Fibroblast of lung (primary cell): Measurements from ENCODE around the gene RAVER2. TPM values are rescaled to one million over a fixed set of nuclear protein-coding genes. Genes with fewer than 3 reads are reported as not detected.

Experiments
- DNase-seq, 2 donors: peaks; one replicate each; pipeline versions ENCODE4 v3.0.0 to v3.0.0-alpha.2; 2010; ENCODE audit warnings: low read depth in 2 of 2
- H2AFZ ChIP-seq: 2 replicates; pipeline ENCODE4 v1.5.1; 2012; ENCODE audit warnings: low read length, control low read depth, inconsistent platforms
- H3K27ac ChIP-seq: 2 replicates; pipeline ENCODE4 v1.5.1; 2011; ENCODE audit warnings: low read length, control low read depth; ENCODE audit not compliant: insufficient read depth
- H3K27me3 ChIP-seq: 2 replicates; pipeline ENCODE4 v1.5.1; 2011; ENCODE audit warnings: mild to moderate bottlenecking, low read length; ENCODE audit not compliant: control insufficient read depth, insufficient read depth
- H3K36me3 ChIP-seq: 2 replicates; pipeline ENCODE4 v1.5.1; 2011; ENCODE audit warnings: low read length; ENCODE audit not compliant: control insufficient read depth, insufficient read depth
- H3K4me1 ChIP-seq: 2 replicates; pipeline ENCODE4 v1.5.1; 2011; ENCODE audit warnings: low read length; ENCODE audit not compliant: control insufficient read depth, insufficient read depth; ENCODE audit errors: extremely low read depth
- H3K4me2 ChIP-seq: 2 replicates; pipeline ENCODE4 v1.5.1; 2011; ENCODE audit warnings: low read length, control low read depth; ENCODE audit not compliant: insufficient read depth; ENCODE audit errors: extremely low read depth
- H3K4me3 ChIP-seq, 4 experiments: fragments of 200-600 bp in 1 of 4; sonication (generic) in 1 of 4; replicated peaks in 1 of 4; 2 replicates each; pipeline ENCODE4 v1.5.1; 2011 to 2016; ENCODE audit warnings: low read length in 4 of 4, low read depth in 3 of 4, mild to moderate bottlenecking in 3 of 4, control low read depth in 2 of 4, inconsistent platforms in 1 of 4, mixed read lengths in 1 of 4; ENCODE audit not compliant: insufficient read depth in 1 of 4; ENCODE audit errors: control extremely low read depth in 1 of 4
- H3K79me2 ChIP-seq: 2 replicates; pipeline ENCODE4 v1.5.1; 2012; ENCODE audit warnings: mild to moderate bottlenecking, low read length, inconsistent platforms; ENCODE audit not compliant: control insufficient read depth, insufficient read depth
- H3K9ac ChIP-seq: 2 replicates; pipeline ENCODE4 v1.5.1; 2011; ENCODE audit warnings: mild to moderate bottlenecking, low read length, control low read depth; ENCODE audit not compliant: insufficient read depth
- H3K9me3 ChIP-seq: 2 replicates; pipeline ENCODE4 v1.5.1; 2012; ENCODE audit warnings: low read depth, low read length; ENCODE audit not compliant: control insufficient read depth, insufficient read depth
- H4K20me1 ChIP-seq: 2 replicates; pipeline ENCODE4 v1.5.1; 2011; ENCODE audit warnings: low read length; ENCODE audit not compliant: control insufficient read depth, insufficient read depth; ENCODE audit errors: extremely low read depth
- CTCF ChIP-seq, 2 donors: IDR thresholded peaks in 1 of 2; conservative IDR thresholded peaks in 1 of 2; 1 replicate in 1 of 2; 2 replicates in 1 of 2; pipeline ENCODE4 v1.5.1; 2011 to 2012; ENCODE audit warnings: low read length in 2 of 2, control low read depth in 1 of 2, inconsistent platforms in 1 of 2, low read depth in 1 of 2, mild to moderate bottlenecking in 1 of 2
- EZH2 ChIP-seq: IDR thresholded peaks from 2 replicates; pipeline ENCODE4 v1.5.1; 2012; ENCODE audit warnings: low read length, control low read depth, mild to moderate bottlenecking; ENCODE audit errors: missing control alignments
- polyA plus RNA-seq, 2 donors: library from polyadenylated mRNA; depleted of rRNA in 1 of 2; stranded (reverse) in 1 of 2; unstranded in 1 of 2; fragments of >200 nt; gene quantifications; 2 replicates each; pipeline ENCODE4 v1.2.1, GENCODE V29; 2011 to 2012; ENCODE audit warnings: missing spikeins in 1 of 2
- total RNA-seq: library from RNA; depleted of rRNA; stranded (reverse); fragments of >200 nt; gene quantifications from 2 replicates; pipeline ENCODE4 v1.2.1, GENCODE V29; 2014

The RAVER2 gene
- total and polyA plus RNA-seq, 2 donors (not counting 1 experiment from before 2014, with no cell fraction given): 4.3 to 5.6 TPM

GRCh38 chr1:64878090-64878489 is 133.2 kb downstream of the RAVER2 start:
- Histone ChIP-seq H2AFZ (no peak overlapping the region), H3K9ac (no peak overlapping the region), H4K20me1 (peaks cover 2% of the 10 kb centered on the region), H3K4me3 (no peak overlapping the region), H3K79me2 (no peaks in the 10 kb centered on the region), H3K4me2 (no peak overlapping the region), H3K9me3 (no peaks in the 10 kb centered on the region), H3K27ac (no peak overlapping the region), H3K36me3 (peaks cover 10% of the 10 kb centered on the region), H3K4me1 (peaks cover 4% of the 10 kb centered on the region), H3K27me3 (no peaks in the 10 kb centered on the region)
- no peak for DNase-seq
- TF ChIP-seq CTCF (conservative IDR thresholded peaks at IDR 0.05 in 1 of 2, IDR thresholded peaks at IDR 0.05 in 1 of 2; ENCODE audit: low read depth in 1 of 2, low read length in 2 of 2): no peak
- no peak for TF ChIP-seq EZH2

DNA sequence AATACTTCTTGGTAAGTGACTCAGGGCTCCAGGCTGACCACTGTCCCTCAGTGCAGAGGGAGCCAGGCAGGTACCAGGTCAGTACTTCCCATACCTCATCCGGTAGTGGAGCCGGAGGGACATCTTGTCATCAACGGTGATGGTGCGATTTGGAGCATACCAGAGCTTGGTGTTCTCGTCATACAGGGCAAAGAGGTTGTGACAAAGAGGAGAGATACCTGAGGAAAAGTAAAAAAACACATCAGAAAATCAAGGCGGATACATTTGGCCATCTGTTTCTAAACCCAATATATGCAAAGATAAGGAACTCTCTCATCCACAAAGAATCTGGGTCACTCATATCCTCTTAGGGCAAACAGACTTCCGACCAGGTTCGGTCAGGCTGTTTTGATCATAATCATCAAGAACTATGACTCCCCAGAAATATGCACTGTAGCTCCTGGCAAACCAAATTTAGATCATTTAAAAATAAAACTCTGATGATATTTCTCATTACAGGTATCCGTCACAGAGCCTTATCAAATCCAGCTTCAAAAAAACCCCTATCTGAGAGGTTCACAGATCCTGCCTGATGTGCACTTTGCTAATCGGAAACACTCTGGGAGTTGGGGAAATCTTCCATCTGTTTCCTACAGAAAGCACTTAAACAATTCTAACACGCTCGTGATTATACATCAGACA is 134.2 kb downstream of the RAVER2 start:
- Histone ChIP-seq H4K20me1 (peaks cover 2% of the 10 kb centered on the region), H2AFZ (no peak overlapping the region), H3K4me1 (peaks cover 4% of the 10 kb centered on the region), H3K4me2 (no peak overlapping the region), H3K4me3 (no peak overlapping the region), H3K36me3 (peaks cover 5% of the 10 kb centered on the region), H3K27me3 (no peaks in the 10 kb centered on the region), H3K27ac (no peak overlapping the region), H3K9ac (no peak overlapping the region), H3K79me2 (no peaks in the 10 kb centered on the region), H3K9me3 (no peaks in the 10 kb centered on the region)
- TF ChIP-seq CTCF (conservative IDR thresholded peaks at IDR 0.05 in 1 of 2, IDR thresholded peaks at IDR 0.05 in 1 of 2; ENCODE audit: low read depth in 1 of 2, low read length in 2 of 2) (no peak), EZH2 (no peak)
- DNase-seq: peak in 1 of 2 donors; percentile 55

DNA sequence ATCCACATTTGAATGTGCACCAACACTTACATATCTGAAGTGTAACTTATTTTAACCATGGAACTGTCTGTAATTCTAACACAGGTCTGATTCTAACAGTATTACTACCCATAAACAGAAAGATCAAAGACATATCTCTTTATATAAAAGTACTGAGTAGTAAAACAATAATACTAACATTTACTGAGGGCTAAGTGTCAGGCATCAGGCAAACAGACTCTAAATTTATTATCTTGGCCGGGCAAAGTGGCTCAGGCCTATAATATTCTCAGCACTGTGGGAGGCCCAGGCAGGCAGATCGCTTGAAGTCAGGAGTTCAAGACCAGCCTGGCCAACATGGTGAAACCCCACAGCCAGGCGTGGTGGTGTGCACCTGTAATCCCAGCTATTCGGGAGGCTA is 135.6 kb downstream of the RAVER2 start:
- H3K9ac ChIP-seq: no peak overlapping the region
- no peak overlapping the region for H2AFZ ChIP-seq
- peaks cover 4% of the 10 kb centered on the region for H3K4me1 ChIP-seq
- DNase-seq: no peak
- H3K9me3 ChIP-seq: no peaks in the 10 kb centered on the region
- no peaks in the 10 kb centered on the region for H3K36me3 ChIP-seq
- H3K4me2 ChIP-seq: no peak overlapping the region
- no peak for TF ChIP-seq CTCF (conservative IDR thresholded peaks at IDR 0.05 in 1 of 2, IDR thresholded peaks at IDR 0.05 in 1 of 2; ENCODE audit: low read depth in 1 of 2, low read length in 2 of 2)
- H3K27me3 ChIP-seq: no peaks in the 10 kb centered on the region
- no peak overlapping the region for H3K27ac ChIP-seq
- no peaks in the 10 kb centered on the region for H3K79me2 ChIP-seq
- no peak overlapping the region for H3K4me3 ChIP-seq
- peaks cover 2% of the 10 kb centered on the region for H4K20me1 ChIP-seq
